AG04450 (cell line): Measurements from ENCODE around the gene ST6GALNAC3. TPM values are rescaled to one million over a fixed set of nuclear protein-coding genes. Genes with fewer than 3 reads are reported as not detected.

Experiments used
- CTCF ChIA-PET: fragments of 300-600, 350-600 bp; formaldehyde crosslinking; extraction: SDS; loops from one replicate; lab custom pipeline; 2022; ENCODE audit warnings: antibody characterized with exemption, inconsistent platforms; lab: Charles Lee
- POLR2A ChIA-PET: fragments of 350-600 bp; formaldehyde crosslinking; extraction: SDS; loops from one replicate; lab custom pipeline; 2021; ENCODE audit warnings: antibody characterized with exemption, inconsistent platforms; lab: Yijun Ruan, JAX
- DNase-seq: peaks from one replicate; pipeline ENCODE4 v3.0.0-alpha.2; 2011; ENCODE audit warnings: low read depth, low spot score
- H3K27ac ChIP-seq: one replicate; pipeline ENCODE4 v1.5.1; 2012; ENCODE audit warnings: low read depth, low read length, control low read depth
- H3K27me3 ChIP-seq: one replicate; pipeline ENCODE4 v1.6.0; 2012; ENCODE audit warnings: low read length; ENCODE audit not compliant: control insufficient read depth, insufficient read depth
- H3K4me3 ChIP-seq: 2 replicates; pipeline ENCODE4 v1.5.1; 2011; ENCODE audit warnings: mild to moderate bottlenecking, low read depth, low read length, control low read depth
- H3K9me3 ChIP-seq: 2 replicates; pipeline ENCODE4 v1.5.1; 2012; ENCODE audit warnings: low read length; ENCODE audit not compliant: control insufficient read depth, insufficient read depth
- polyA plus RNA-seq: library from polyadenylated mRNA; depleted of rRNA; stranded (reverse); fragments of >200 nt; gene quantifications from 2 replicates; pipeline ENCODE4 v1.2.3, GENCODE V29; 2011
- TF ChIP-seq, protein P1 (sequence below): IDR thresholded peaks from 2 replicates; pipeline ENCODE4 v1.5.1; 2011; ENCODE audit warnings: low read depth, low read length, control low read depth, inconsistent platforms

ST6GALNAC3 gene
- polyA plus RNA-seq, 1 experiment, result 2.1 TPM

- DNase-seq, result no peak
- ChIA-PET CTCF (no interaction called here), POLR2A (no interaction called here)
- H3K9me3 ChIP-seq, result no peaks in the 10 kb centered on the region
- no peaks in the 10 kb centered on the region for H3K27me3 ChIP-seq
- H3K4me3 ChIP-seq, result no peak overlapping the region
- TF ChIP-seq, protein P1, sequence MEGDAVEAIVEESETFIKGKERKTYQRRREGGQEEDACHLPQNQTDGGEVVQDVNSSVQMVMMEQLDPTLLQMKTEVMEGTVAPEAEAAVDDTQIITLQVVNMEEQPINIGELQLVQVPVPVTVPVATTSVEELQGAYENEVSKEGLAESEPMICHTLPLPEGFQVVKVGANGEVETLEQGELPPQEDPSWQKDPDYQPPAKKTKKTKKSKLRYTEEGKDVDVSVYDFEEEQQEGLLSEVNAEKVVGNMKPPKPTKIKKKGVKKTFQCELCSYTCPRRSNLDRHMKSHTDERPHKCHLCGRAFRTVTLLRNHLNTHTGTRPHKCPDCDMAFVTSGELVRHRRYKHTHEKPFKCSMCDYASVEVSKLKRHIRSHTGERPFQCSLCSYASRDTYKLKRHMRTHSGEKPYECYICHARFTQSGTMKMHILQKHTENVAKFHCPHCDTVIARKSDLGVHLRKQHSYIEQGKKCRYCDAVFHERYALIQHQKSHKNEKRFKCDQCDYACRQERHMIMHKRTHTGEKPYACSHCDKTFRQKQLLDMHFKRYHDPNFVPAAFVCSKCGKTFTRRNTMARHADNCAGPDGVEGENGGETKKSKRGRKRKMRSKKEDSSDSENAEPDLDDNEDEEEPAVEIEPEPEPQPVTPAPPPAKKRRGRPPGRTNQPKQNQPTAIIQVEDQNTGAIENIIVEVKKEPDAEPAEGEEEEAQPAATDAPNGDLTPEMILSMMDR, result no peak
- H3K27ac ChIP-seq, result no peak overlapping the region
These were observed 1.3 kb downstream of the ST6GALNAC3 start for GRCh38 chr1:76075877-76076276.

- no peak overlapping the region for H3K27ac ChIP-seq
- DNase-seq, result no peak
- no peaks in the 10 kb centered on the region for H3K27me3 ChIP-seq
- ChIA-PET POLR2A (no interaction called here), CTCF (interaction anchor here (0.7 kb wide), 2 partner anchors 14 to 1498 kb away, joined by 3 to 4 read pairs; no protein-coding TSS in a partner anchor)
- no peak overlapping the region for H3K4me3 ChIP-seq
- TF ChIP-seq, protein P1, result no peak
- H3K9me3 ChIP-seq, result no peaks in the 10 kb centered on the region
These were observed 5.1 kb downstream of the ST6GALNAC3 start for GRCh38 chr1:76079475-76080227.

DNA sequence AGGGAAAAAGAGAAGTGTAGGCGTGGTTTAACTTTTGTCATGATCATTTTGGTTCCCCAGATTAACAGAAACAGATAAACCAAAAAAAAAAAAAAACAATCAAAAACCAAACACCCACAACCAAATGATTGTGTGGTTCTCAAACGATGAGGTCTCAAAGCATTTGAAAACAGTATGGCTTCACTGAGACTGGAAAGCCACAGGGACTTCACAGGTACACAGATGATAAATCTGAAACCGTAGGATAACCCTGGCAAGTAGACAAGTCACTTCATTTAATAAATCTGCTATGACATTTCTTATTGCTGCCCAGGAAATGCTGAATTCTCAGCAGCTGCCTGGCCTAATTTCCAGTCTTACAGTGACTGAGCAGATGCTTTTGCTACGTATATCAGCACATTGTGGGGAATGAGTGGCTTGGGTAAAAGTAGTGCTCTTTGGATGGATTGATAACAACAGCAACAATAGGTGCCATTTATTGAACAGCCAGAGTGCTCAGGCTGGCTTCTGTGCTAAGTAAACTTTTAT lies 6.1 kb downstream of the ST6GALNAC3 start:
- ChIA-PET POLR2A (no interaction called here), CTCF (interaction anchor here (0.6 to 0.7 kb wide), 2 partner anchors 830 to 1497 kb away, joined by 4 read pairs; no protein-coding TSS in a partner anchor)
- no peaks in the 10 kb centered on the region for H3K9me3 ChIP-seq

DNA sequence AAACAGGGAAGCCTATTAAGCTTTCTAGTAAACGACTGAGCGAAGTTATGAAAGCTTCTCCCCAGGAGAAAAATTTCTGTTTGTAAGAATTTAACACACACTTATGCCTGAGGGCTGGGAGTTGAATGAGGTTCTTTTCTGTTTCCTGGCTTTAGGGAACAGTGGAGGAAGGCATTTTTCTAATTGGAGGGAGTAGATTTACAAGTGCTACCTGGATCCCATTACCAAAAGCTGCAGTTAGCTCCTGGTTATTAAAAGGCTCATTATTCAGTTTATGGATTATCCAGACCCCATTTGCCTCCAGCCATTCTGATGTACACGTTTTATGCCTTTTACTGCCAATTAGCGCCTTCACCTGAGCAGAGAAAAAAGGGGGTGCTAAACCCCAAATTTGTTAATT lies 7.5 kb downstream of the ST6GALNAC3 start:
- Histone ChIP-seq H3K4me3 (no peak overlapping the region), H3K9me3 (no peaks in the 10 kb centered on the region), H3K27me3 (no peaks in the 10 kb centered on the region), H3K27ac (no peak overlapping the region)
- TF ChIP-seq, protein P1, result no peak
- ChIA-PET CTCF (interaction anchor here (1.0 kb wide), 1 partner anchor 9 kb away, joined by 3 read pairs; no protein-coding TSS in a partner anchor), POLR2A (no interaction called here)
- no peak for DNase-seq

More for the DNA sequence above, 6.1 kb downstream of the ST6GALNAC3 start:
- Histone ChIP-seq H3K4me3 (no peak overlapping the region), H3K27ac (no peak overlapping the region), H3K27me3 (no peaks in the 10 kb centered on the region)
- DNase-seq, result no peak
- TF ChIP-seq, protein P1, result no peak

DNA sequence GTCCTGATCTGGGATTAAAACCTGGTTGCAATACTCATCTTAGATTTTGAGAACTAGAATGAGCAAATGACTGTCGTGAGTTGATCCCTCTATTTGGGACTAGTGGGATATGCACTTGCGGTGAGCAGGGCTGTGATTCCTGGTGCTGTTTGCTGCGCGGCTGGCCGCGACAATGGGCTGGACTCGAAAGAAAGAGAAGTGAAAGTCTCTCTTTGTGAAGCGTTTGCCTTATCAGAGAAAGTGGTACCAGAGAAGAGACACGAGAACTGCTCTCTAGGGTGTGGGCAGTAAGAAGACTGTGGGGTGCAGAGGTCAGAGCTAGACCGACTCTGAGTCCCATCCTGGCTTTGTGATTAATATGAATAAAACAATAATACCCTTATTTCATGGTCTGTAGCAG lies 8.6 kb downstream of the ST6GALNAC3 start:
- Histone ChIP-seq H3K4me3 (no peak overlapping the region), H3K9me3 (no peaks in the 10 kb centered on the region), H3K27ac (no peak overlapping the region), H3K27me3 (no peaks in the 10 kb centered on the region)
- no peak for DNase-seq
- ChIA-PET POLR2A (no interaction called here), CTCF (interaction anchor here (0.7 kb wide), 1 partner anchor 248 kb away, joined by 3 read pairs; no protein-coding TSS in a partner anchor)
- TF ChIP-seq, protein P1, result no peak
